Ectodermal cell (in vitro differentiated cells): ENCODE measurements around the gene SLC26A8.
"Not testable (repeated sequence)": the region's sequence is repeated elsewhere in the genome, so short reads cannot be mapped to it uniquely, and the experiment has no call there.

Experiments used
- H3K27ac ChIP-seq: 2 replicates; pipeline ENCODE4 v1.7.0; 2013; ENCODE audit warnings: mild to moderate bottlenecking, low read depth, low read length; ENCODE audit not compliant: insufficient read depth, poor library complexity, severe bottlenecking
- H3K27me3 ChIP-seq: 2 replicates; pipeline ENCODE4 v1.7.0; 2013; ENCODE audit warnings: mild to moderate bottlenecking, low read length; ENCODE audit not compliant: insufficient read depth, control insufficient read depth, poor library complexity, severe bottlenecking
- H3K36me3 ChIP-seq: one replicate; pipeline ENCODE4 v1.7.0; 2013; ENCODE audit warnings: low read length; ENCODE audit not compliant: control insufficient read depth, insufficient read depth
- H3K4me1 ChIP-seq: one replicate; pipeline ENCODE4 v1.7.0; 2013; ENCODE audit warnings: low read length; ENCODE audit not compliant: control insufficient read depth, insufficient read depth
- H3K4me3 ChIP-seq: 2 replicates; pipeline ENCODE4 v1.7.0; 2013; ENCODE audit warnings: low read depth, low read length, control low read depth; ENCODE audit not compliant: insufficient read depth
- H3K9me3 ChIP-seq: 2 replicates; pipeline ENCODE4 v1.7.0; 2013; ENCODE audit warnings: mild to moderate bottlenecking, low read length, moderate library complexity; ENCODE audit not compliant: control insufficient read depth
- WGBS, 2 experiments: methylation state at CpG; one replicate each; pipeline ENCODE4 v1.1.7; 2013; ENCODE audit warnings: missing lambda C conversion rate in 2 of 2; 5-methylcytosine and 5-hydroxymethylcytosine counted together

SLC26A8 gene

GRCh38 chr6:35919827-35920751, 104.4 kb downstream of the SLC26A8 start:
- Histone ChIP-seq H3K36me3 (peaks cover 4% of the 10 kb centered on the region), H3K4me3 (peak overlapping the region; percentile 90), H3K27me3 (no peaks in the 10 kb centered on the region), H3K4me1 (peaks cover 7% of the 10 kb centered on the region), H3K27ac (no peak overlapping the region), H3K9me3 (no peaks in the 10 kb centered on the region)
- 1% methylated on average over 50 of the region's 50 CpGs for WGBS, 2 experiments

DNA sequence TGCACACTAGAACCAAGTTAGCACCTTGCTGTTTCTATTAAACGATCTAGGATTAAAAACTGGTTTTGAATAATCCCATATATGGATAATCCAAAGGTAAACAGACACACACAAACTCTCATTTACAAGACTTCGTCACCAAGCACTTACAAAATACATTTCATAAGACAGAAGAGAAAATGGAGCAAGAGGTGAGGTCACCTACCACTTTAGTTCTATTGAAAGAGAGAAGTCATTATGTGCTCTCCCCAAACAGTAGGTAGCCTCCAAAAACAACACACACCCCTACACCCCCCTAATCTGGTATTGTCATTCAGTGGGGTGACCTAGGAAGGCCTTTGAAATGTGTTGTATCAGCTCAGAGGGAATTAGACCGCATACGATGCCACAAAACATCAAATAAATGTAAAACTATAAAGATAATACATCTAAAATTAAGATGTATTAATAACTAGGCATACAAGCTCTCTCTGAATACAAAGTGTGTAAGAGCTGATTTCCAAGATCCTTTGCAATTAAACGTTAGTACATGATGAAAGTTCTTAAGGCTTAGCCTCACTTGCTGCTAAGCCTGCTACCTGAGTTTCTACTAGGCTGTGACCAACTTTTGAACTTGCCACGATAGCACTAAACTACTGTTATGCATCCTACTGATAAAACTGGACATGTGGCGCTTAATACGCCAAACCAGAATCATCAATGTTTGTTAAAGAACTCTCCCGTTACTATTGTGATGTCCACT, 105.2 kb downstream of the SLC26A8 start:
- Histone ChIP-seq H3K36me3 (peaks cover 8% of the 10 kb centered on the region), H3K9me3 (no peaks in the 10 kb centered on the region), H3K4me3 (peak overlapping the region; percentile 90), H3K27me3 (no peaks in the 10 kb centered on the region), H3K4me1 (peaks cover 7% of the 10 kb centered on the region), H3K27ac (no peak overlapping the region)
- 13 to 19% methylated on average over 7 to 9 of the region's 9 CpGs for WGBS, 2 experiments

DNA sequence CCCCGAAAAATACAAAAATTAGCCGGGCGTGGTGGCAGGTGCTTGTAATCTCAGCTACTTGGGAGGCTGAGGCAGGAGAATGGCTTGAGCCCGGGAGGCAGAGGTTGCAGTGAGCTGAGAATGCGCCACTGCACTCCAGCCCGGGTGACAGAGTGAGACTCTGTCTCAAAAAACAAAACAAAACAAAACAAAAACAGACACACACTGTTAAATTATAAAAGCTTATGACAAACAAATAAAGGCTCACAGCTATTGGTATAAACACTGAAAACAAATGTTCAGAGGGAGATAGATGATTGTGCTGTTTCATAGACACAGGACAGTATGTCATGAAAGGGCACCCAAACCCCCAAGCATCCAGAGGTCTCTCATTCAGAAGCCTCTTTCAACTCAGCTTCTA, 107.5 kb downstream of the SLC26A8 start:
- H3K4me3 ChIP-seq, H3K27ac ChIP-seq, H3K4me1 ChIP-seq, H3K9me3 ChIP-seq, H3K27me3 ChIP-seq: not testable (repeated sequence)
- peaks cover 19% of the 10 kb centered on the region for H3K36me3 ChIP-seq
- WGBS, 2 experiments, result 92 to 93% methylated on average over 6 of the region's 6 CpGs

GRCh38 chr6:35916056-35916455, 108.4 kb downstream of the SLC26A8 start:
- H3K9me3 ChIP-seq, result no peaks in the 10 kb centered on the region

GRCh38 chr6:35914536-35914935, 109.9 kb downstream of the SLC26A8 start:
- Histone ChIP-seq H3K27ac (no peak overlapping the region), H3K4me3 (no peak overlapping the region), H3K27me3 (no peaks in the 10 kb centered on the region), H3K36me3 (peaks cover 43% of the 10 kb centered on the region), H3K9me3 (no peaks in the 10 kb centered on the region), H3K4me1 (peaks cover 3% of the 10 kb centered on the region)
- WGBS, 2 experiments, result 95 to 98% methylated on average over 6 of the region's 6 CpGs

More at GRCh38 chr6:35916056-35916455, 108.4 kb downstream of the SLC26A8 start:
- no peaks in the 10 kb centered on the region for H3K27me3 ChIP-seq
- H3K4me3 ChIP-seq, result no peak overlapping the region
- no peak overlapping the region for H3K27ac ChIP-seq
- H3K36me3 ChIP-seq, result peaks cover 27% of the 10 kb centered on the region
- H3K4me1 ChIP-seq, result peaks cover 3% of the 10 kb centered on the region
- 92 to 98% methylated on average over 2 of the region's 3 CpGs for WGBS, 2 experiments

GRCh38 chr6:35911871-35912653, 112.4 kb downstream of the SLC26A8 start:
- H3K27me3 ChIP-seq, result no peaks in the 10 kb centered on the region
- H3K4me3 ChIP-seq, result no peak overlapping the region
- peaks cover 4% of the 10 kb centered on the region for H3K9me3 ChIP-seq
- WGBS, 2 experiments, result 96 to 99% methylated on average over 8 of the region's 8 CpGs
- no peaks in the 10 kb centered on the region for H3K4me1 ChIP-seq
- H3K36me3 ChIP-seq, result peaks cover 54% of the 10 kb centered on the region
- H3K27ac ChIP-seq, result no peak overlapping the region

DNA sequence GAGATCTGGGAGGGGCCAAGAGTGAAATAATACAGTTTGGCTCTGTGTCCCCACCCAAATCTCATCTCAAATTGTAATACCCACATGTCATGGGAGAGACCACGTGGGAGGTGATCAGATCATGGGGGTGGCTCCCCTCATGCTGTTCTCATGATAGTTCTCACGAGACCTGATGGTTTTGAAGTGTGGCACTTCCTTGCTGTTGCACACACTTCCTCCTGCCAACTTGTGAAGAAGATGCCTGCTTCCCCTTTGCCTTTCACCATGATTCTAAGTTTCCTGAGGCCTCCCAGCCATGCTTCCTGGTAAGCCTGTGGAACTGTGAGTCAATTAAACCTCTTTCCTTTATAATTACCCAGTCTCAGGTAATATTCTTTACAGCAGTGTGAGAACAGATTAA, 114.9 kb downstream of the SLC26A8 start:
- H3K9me3 ChIP-seq, H3K27me3 ChIP-seq, H3K27ac ChIP-seq, H3K4me3 ChIP-seq, H3K4me1 ChIP-seq: not testable (repeated sequence)
- WGBS, 2 experiments, result 83 to 96% methylated on average over 2 of the region's 2 CpGs
- peaks cover 47% of the 10 kb centered on the region for H3K36me3 ChIP-seq

GRCh38 chr6:35908753-35909401, 115.6 kb downstream of the SLC26A8 start:
- 94% methylated on average over 5 of the region's 5 CpGs for WGBS, 2 experiments
- H3K27ac ChIP-seq, H3K4me3 ChIP-seq, H3K9me3 ChIP-seq, H3K27me3 ChIP-seq, H3K4me1 ChIP-seq: not testable (repeated sequence)
- H3K36me3 ChIP-seq, result peaks cover 47% of the 10 kb centered on the region

- Histone ChIP-seq H3K27ac (no peak overlapping the region), H3K27me3 (no peaks in the 10 kb centered on the region), H3K4me1 (no peaks in the 10 kb centered on the region), H3K36me3 (peaks cover 44% of the 10 kb centered on the region), H3K9me3 (peaks cover 4% of the 10 kb centered on the region), H3K4me3 (no peak overlapping the region)
- WGBS, 2 experiments, result 90 to 93% methylated on average over 6 of the region's 6 CpGs
Measured at GRCh38 chr6:35907750-35908149, 116.7 kb downstream of the SLC26A8 start.
